Loucy (cell line): ENCODE data around the gene PECR.

Source experiments
- H2AFZ ChIP-seq: fragments of 200-600 bp; sonication (generic); 2 replicates; pipeline ENCODE4 v1.6.0; 2016; ENCODE audit warnings: antibody characterized with exemption, mild to moderate bottlenecking, low read length, moderate library complexity
- H3F3A ChIP-seq: fragments of 200-600 bp; 2 replicates; pipeline ENCODE4 v1.6.0; 2016; ENCODE audit warnings: antibody characterized with exemption, low read depth, mild to moderate bottlenecking
- H3K27me3 ChIP-seq: fragments of 200-600 bp; sonication (generic); 2 replicates; pipeline ENCODE4 v1.6.1; 2014; ENCODE audit warnings: low read length, mild to moderate bottlenecking; ENCODE audit not compliant: insufficient read depth, poor library complexity, severe bottlenecking
- H3K36me3 ChIP-seq: fragments of 200-600 bp; sonication (generic); 2 replicates; pipeline ENCODE4 v1.6.1; 2016; ENCODE audit warnings: low read length; ENCODE audit not compliant: insufficient read depth
- H3K4me1 ChIP-seq: fragments of 200-600 bp; sonication (generic); 2 replicates; pipeline ENCODE4 v1.5.1; 2014; ENCODE audit warnings: low read length, mild to moderate bottlenecking; ENCODE audit not compliant: insufficient read depth, poor library complexity, severe bottlenecking
- H3K4me2 ChIP-seq: fragments of 200-600 bp; sonication (generic); 2 replicates; pipeline ENCODE4 v1.6.0; 2014; ENCODE audit warnings: antibody characterized with exemption, low read length, low read depth, mild to moderate bottlenecking; ENCODE audit not compliant: poor library complexity, severe bottlenecking
- H3K4me3 ChIP-seq: fragments of 200-600 bp; sonication (generic); 2 replicates; pipeline ENCODE4 v1.5.1; 2014; ENCODE audit warnings: low read length, mild to moderate bottlenecking, mixed read lengths; ENCODE audit not compliant: poor library complexity, severe bottlenecking
- H3K79me2 ChIP-seq: fragments of 200-600 bp; sonication (generic); 2 replicates; pipeline ENCODE4 v1.6.1; 2014; ENCODE audit warnings: low read length; ENCODE audit not compliant: insufficient read depth
- H3K9ac ChIP-seq: fragments of 200-600 bp; sonication (generic); 2 replicates; pipeline ENCODE4 v1.6.0; 2014; ENCODE audit warnings: mild to moderate bottlenecking, low read depth, low read length, moderate library complexity; ENCODE audit not compliant: poor library complexity, severe bottlenecking
- H3K9me2 ChIP-seq: fragments of 200-600 bp; sonication (generic); replicated peaks from 2 replicates; pipeline ENCODE4 v1.6.1; 2016; ENCODE audit warnings: low read depth, low read length, mixed read lengths
- H3K9me3 ChIP-seq: fragments of 200-600 bp; sonication (generic); 2 replicates; pipeline ENCODE4 v1.6.1; 2014; ENCODE audit warnings: mild to moderate bottlenecking, antibody characterized with exemption, low read length, low read depth; ENCODE audit not compliant: insufficient read depth
- H4K20me1 ChIP-seq: fragments of 200-600 bp; sonication (generic); 2 replicates; pipeline ENCODE4 v1.6.0; 2014; ENCODE audit warnings: antibody characterized with exemption, low read length, mild to moderate bottlenecking; ENCODE audit not compliant: insufficient read depth, poor library complexity, severe bottlenecking
- EZH2phosphoT487 ChIP-seq: fragments of 200-600 bp; IDR thresholded peaks from 2 replicates; pipeline ENCODE4 v1.6.1; 2018; ENCODE audit warnings: antibody characterized with exemption, mild to moderate bottlenecking, moderate library complexity, borderline replicate concordance
- TF ChIP-seq, protein P1 (sequence below): fragments of 200-600 bp; sonication (generic); conservative IDR thresholded peaks from 2 replicates; pipeline ENCODE4 v1.5.1; 2014; ENCODE audit warnings: mild to moderate bottlenecking, antibody characterized with exemption, low read length

The PECR gene

DNA sequence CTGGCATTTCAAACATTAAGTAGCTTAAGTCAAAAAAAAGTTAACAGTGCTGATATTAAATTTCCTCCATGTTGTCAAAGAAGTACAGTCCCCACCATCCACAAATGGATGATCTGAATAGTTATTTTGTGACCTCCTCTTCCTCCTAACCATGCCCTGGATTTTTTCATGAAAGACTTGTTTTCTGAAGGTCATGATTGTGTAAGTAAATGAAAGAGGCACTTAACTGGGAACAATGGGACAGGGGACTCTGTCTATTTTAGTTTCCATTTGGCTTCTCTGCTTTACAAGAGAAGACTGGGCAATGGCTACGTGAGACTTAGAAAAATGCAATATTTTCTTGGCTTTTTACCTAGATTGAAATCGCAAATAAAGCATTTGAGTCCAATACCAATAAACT, 32.2 kb downstream of the PECR start:
- H3K9ac ChIP-seq: no peak overlapping the region
- no peaks in the 10 kb centered on the region for H3K27me3 ChIP-seq
- H3K79me2 ChIP-seq: no peaks in the 10 kb centered on the region
- no peaks in the 10 kb centered on the region for H4K20me1 ChIP-seq
- no peaks in the 10 kb centered on the region for H3K4me1 ChIP-seq
- H2AFZ ChIP-seq: no peak overlapping the region
- H3K4me3 ChIP-seq: no peak overlapping the region
- H3K4me2 ChIP-seq: no peak overlapping the region
- TF ChIP-seq EZH2phosphoT487: no peak
- TF ChIP-seq, protein P1, sequence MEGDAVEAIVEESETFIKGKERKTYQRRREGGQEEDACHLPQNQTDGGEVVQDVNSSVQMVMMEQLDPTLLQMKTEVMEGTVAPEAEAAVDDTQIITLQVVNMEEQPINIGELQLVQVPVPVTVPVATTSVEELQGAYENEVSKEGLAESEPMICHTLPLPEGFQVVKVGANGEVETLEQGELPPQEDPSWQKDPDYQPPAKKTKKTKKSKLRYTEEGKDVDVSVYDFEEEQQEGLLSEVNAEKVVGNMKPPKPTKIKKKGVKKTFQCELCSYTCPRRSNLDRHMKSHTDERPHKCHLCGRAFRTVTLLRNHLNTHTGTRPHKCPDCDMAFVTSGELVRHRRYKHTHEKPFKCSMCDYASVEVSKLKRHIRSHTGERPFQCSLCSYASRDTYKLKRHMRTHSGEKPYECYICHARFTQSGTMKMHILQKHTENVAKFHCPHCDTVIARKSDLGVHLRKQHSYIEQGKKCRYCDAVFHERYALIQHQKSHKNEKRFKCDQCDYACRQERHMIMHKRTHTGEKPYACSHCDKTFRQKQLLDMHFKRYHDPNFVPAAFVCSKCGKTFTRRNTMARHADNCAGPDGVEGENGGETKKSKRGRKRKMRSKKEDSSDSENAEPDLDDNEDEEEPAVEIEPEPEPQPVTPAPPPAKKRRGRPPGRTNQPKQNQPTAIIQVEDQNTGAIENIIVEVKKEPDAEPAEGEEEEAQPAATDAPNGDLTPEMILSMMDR: no peak
- H3K9me2 ChIP-seq: no peaks in the 10 kb centered on the region
- no peaks in the 10 kb centered on the region for H3F3A ChIP-seq
- no peaks in the 10 kb centered on the region for H3K9me3 ChIP-seq
- H3K36me3 ChIP-seq: no peaks in the 10 kb centered on the region

DNA sequence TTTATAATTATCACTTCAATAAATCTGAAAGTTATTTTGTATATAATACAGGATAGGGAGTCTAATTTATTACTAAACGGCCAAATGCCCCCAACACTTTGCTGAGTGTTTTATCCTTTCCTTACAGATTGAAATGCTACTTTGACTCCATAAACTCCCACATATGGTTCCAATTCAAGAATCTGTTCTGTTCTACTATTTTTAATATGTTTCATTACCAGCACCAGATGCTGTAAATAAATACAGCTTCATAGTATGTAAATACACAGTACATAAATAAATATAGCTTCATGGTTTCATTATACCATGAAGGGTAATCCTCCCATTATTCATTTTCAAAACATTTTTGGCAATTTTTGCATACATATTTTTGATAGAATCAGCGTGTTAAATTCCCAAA, 34.2 kb downstream of the PECR start:
- Histone ChIP-seq H3K9ac (no peak overlapping the region), H3K4me1 (no peaks in the 10 kb centered on the region), H3K79me2 (no peaks in the 10 kb centered on the region), H3K27me3 (no peaks in the 10 kb centered on the region), H3K9me2 (no peaks in the 10 kb centered on the region), H3K36me3 (no peaks in the 10 kb centered on the region), H3F3A (no peaks in the 10 kb centered on the region), H3K4me2 (no peak overlapping the region), H3K9me3 (no peaks in the 10 kb centered on the region), H3K4me3 (no peak overlapping the region), H2AFZ (no peak overlapping the region), H4K20me1 (no peaks in the 10 kb centered on the region)
- TF ChIP-seq, protein P1: no peak

DNA sequence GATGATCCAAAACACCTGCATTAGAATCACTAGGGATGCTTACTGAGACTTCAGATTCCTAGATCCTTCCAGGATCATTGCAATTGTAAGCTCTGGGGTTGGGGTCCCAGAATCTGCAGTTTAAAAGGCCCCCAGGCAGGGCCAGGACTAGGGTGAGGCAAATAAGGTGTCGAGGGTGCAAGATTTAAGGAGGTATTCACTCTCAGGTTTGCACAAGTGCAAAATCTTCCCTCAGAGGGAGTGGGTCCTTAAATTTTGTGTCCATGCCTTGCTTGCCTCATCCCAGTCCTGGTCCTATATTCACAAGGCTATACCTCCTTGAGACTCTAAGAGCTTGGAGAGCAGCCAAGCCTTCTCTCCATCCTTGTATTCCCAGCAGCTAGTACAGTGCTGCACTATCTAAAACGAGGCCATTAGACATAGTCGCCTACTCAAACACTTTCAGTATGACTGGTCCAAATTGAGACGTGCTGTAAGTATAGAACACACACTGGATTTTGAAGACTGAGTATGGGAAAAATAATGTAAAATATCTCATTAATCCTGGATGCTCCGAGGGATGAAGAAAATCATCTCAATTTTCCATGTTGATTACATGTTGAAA, 36.6 kb downstream of the PECR start:
- TF ChIP-seq, protein P1: no peak
- no peak for TF ChIP-seq EZH2phosphoT487
- no peaks in the 10 kb centered on the region for H3K27me3 ChIP-seq
- H3K36me3 ChIP-seq: no peaks in the 10 kb centered on the region
- no peaks in the 10 kb centered on the region for H3K9me3 ChIP-seq
- no peaks in the 10 kb centered on the region for H4K20me1 ChIP-seq
- H2AFZ ChIP-seq: no peak overlapping the region
- no peaks in the 10 kb centered on the region for H3K4me1 ChIP-seq
- no peaks in the 10 kb centered on the region for H3F3A ChIP-seq
- no peak overlapping the region for H3K4me3 ChIP-seq
- H3K9me2 ChIP-seq: no peaks in the 10 kb centered on the region
- H3K4me2 ChIP-seq: no peak overlapping the region
- no peaks in the 10 kb centered on the region for H3K79me2 ChIP-seq
- no peak overlapping the region for H3K9ac ChIP-seq
